Motor neuron (in vitro differentiated cells): ENCODE results near the gene TSPAN31. TPM values are rescaled to one million over a fixed set of nuclear protein-coding genes. Genes with fewer than 3 reads are reported as not detected.

Experiments
- ATAC-seq, 8 experiments: fragments of 200-7000 bp; cut with Tn5 transposase; replicated peaks in 6 of 8; 2 replicates each; pipeline ENCODE4 v1.8.0; 2021; ENCODE audit warnings: mild to moderate bottlenecking in 8 of 8, moderate library complexity in 8 of 8
- H3K27ac ChIP-seq, 2 donors: fragments of 250-450 bp; sonication (Bioruptor Pico); 2 replicates each; pipeline ENCODE4 v1.9.0; 2021; ENCODE audit warnings: antibody characterized with exemption in 2 of 2, mild to moderate bottlenecking in 2 of 2, moderate library complexity in 1 of 2
- H3K4me1 ChIP-seq, 2 donors: fragments of 250-450 bp; sonication (Bioruptor Pico); replicated peaks in 1 of 2; 2 replicates each; pipeline ENCODE4 v1.6.1; 2021; ENCODE audit warnings: antibody characterized with exemption in 2 of 2, mild to moderate bottlenecking in 2 of 2, moderate library complexity in 1 of 2
- H3K4me3 ChIP-seq, 5 donors: fragments of 250-450 bp; sonication (Bioruptor Pico); 2 replicates each; pipeline ENCODE4 v1.9.0; 2021; ENCODE audit warnings: antibody characterized with exemption in 5 of 5, mild to moderate bottlenecking in 5 of 5, moderate library complexity in 4 of 5
- WGBS, 10 experiments: fragments of 450-650 bp; shearing (Covaris generic); methylation state at CpG; one replicate each; pipeline ENCODE4 v1.0.0; 2022; 5-methylcytosine and 5-hydroxymethylcytosine counted together
- in situ Hi-C, 9 experiments: fragments of 400-800 bp; cut with MboI; loops; one replicate each; pipeline ENCODE4 v1.15.0; 2021; ENCODE audit warnings: low sequenced_read_pairs in 9 of 9, low pct_unique_long_range_greater_than_20kb in 2 of 9; ENCODE audit not compliant: unreplicated experiment in 9 of 9
- total RNA-seq, 8 experiments: library from RNA; unstranded; fragments of 300-600 nt; gene quantifications; 2 replicates each; pipeline versions ENCODE4 v1.2.3 to v1.2.4, GENCODE V29; 2022

Gene TSPAN31
- total RNA-seq, 8 experiments from 2014 or later: 19.8 to 38.6 (median 24.4) TPM

DNA sequence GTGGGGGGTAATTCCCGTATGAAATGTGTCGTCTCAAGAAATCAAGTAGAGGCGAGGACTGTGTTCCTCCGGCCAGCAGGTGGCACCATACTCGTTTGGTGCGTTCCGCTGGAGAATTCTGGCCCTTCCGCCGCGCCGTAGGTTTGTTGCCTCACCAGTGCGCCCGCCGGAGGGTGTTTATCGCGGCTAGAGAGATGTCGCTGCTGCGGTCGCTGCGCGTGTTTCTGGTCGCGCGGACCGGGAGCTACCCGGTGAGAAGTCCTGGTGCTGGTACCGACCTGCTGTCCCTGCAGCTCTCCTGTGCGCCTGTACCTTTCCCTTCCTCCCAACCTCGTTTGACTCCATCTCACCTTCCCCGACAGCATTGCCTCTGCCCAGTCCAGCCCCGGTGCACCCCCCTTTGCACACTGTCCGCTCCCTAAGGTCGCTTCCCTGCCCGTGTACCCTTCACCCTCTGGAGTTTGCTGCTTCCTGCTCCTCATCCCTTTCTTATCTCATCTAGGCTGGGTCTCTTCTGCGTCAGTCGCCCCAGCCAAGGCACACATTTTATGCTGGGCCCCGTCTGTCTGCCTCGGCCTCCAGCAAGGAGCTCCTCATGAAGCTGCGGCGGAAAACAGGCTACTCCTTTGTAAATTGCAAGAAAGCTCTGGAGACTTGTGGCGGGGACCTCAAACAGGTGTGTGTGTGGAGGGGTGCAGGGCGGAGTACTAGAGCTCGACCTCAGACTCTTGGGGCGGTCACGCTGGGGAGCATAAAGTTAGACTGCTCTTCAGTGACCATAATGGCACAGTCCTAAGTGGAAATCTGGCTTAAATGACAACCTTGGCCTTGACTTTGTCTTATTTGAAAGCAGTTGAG lies 38.0 kb downstream of the TSPAN31 start, which contains the start of gene TSFM:
TSS of gene TSFM (plus strand) at position 180 of the 858 bp plus-strand sequence. CDS start at position 195, 15 bp downstream.
- in situ Hi-C loops: no loop called here

DNA sequence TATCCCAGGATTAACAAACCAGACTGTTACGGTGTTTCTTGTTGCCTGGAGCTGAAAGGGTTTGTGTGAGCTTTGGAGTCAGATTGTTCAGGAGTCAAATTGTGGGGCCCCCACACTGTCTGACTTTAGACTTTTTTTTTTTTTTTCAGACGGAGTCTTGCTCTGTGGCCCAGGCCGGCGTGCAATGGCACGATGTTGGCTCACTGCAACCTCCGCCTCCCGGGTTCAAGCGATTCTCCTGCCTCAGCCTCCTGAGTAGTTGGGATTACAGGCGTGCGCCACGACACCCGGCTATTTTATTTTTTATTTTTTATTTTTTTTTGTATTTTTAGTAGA lies 38.6 kb downstream of the TSPAN31 start:
- ATAC-seq: no peak
- 40 to 90% (median 82%) methylated on average over 1 to 12 of the region's 12 CpGs; no CpG with 5 or more reads in 4 of the 10 experiments for WGBS, 10 experiments
- in situ Hi-C loops: no loop called here
- H3K27ac ChIP-seq: no peak overlapping the region
- H3K4me3 ChIP-seq: peak overlapping the region; percentile 62 to 97 (median 73)
- peaks cover 4 to 9% of the 10 kb centered on the region in 2 donors for H3K4me1 ChIP-seq

More for the DNA sequence above, 38.0 kb downstream of the TSPAN31 start, which contains the start of gene TSFM:
- peak within 1 kb of the TSS; percentile 29 to 54 for H3K27ac ChIP-seq
- peak; percentile 86 to 96 (median 90) for ATAC-seq
- peaks cover 4 to 9% of the 10 kb centered on the region in 2 donors for H3K4me1 ChIP-seq
- 0 to 18% (median 0%) methylated on average over 2 to 33 of the region's 45 CpGs; no CpG with 5 or more reads in 1 of the 10 experiments for WGBS, 10 experiments
- H3K4me3 ChIP-seq: peak within 1 kb of the TSS; percentile 62 to 97 (median 73)

DNA sequence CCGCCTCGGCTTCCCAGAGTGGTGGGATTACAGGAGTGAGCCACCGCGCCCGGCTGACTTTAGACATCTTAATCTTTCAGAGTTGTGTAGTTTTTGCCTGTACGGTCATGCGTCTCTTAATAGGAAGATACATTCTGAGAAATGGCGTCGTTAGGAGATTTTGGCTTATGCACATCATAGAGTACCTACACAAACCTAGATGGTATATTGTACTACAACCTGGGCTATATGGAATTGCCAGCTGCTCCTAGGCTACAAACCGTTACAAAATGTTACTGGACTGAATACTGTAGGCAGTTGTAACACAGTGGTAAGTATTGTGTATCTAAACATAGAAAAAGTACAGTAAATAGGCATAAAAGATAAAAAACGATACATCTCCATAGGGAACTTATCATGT lies 39.0 kb downstream of the TSPAN31 start:
- no peak for ATAC-seq
- Histone ChIP-seq H3K27ac (no peak overlapping the region), H3K4me1 (peaks cover 4 to 9% of the 10 kb centered on the region in 2 donors), H3K4me3 (peak overlapping the region in 4 of 5 donors; percentile 62 to 97 (median 71))
- in situ Hi-C loops: no loop called here
- WGBS, 10 experiments: 75 to 100% (median 83%) methylated on average over 1 to 8 of the region's 11 CpGs; no CpG with 5 or more reads in 1 of the 10 experiments

DNA sequence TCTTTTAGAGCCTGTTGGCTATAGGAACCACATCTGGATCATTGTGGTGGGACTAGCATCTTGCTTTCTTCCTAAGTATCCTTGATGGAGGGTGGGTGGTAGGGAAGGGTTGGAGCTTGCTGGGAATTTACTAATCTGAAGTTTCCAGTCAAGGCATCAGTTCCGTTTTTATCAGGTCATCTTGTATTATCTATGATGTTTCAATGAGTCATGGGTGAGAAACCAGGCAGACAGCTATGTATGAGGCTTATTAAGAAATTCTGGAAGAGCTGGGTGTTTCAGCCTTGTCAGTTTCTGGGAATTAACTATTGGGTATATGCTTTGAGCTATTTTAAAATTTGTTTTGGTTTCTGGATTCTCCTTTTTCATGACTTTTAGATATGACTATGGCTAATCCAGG lies 49.1 kb downstream of the TSPAN31 start:
- in situ Hi-C loops: no loop called here
- no peak overlapping the region for H3K27ac ChIP-seq

DNA sequence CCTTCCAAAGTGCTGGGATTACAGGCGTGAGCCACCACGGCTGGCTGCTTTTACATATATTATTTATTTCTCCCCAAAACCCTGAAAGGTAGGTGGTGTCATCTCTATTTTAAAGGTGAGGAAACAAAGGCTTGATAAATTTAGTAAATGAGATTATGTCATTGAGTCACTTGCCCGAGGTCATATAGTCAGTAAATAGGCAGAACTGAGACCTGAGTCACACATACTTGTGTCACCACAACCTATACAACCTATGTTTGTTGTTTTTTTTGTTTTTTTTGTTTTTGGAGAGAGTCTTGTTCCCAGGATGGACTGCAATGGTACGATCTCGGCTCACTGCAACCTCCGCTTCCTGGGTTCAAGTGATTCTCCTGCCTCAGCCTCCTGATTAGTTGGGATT lies 50.5 kb downstream of the TSPAN31 start:
- Histone ChIP-seq H3K4me3 (no peak overlapping the region), H3K4me1 (no peaks in the 10 kb centered on the region), H3K27ac (no peak overlapping the region)
- in situ Hi-C loops: no loop called here
- ATAC-seq: no peak
- 90 to 100% (median 97%) methylated on average over 1 to 5 of the region's 6 CpGs; no CpG with 5 or more reads in 4 of the 10 experiments for WGBS, 10 experiments

More for the DNA sequence above, 49.1 kb downstream of the TSPAN31 start:
- ATAC-seq: peak in 2 of 8 experiments; percentile 95 to 96
- H3K4me1 ChIP-seq: no peaks in the 10 kb centered on the region
- WGBS, 10 experiments: 0 to 100% (median 47%) methylated on average over 1 of the region's 1 CpG; no CpG with 5 or more reads in 4 of the 10 experiments
- no peak overlapping the region for H3K4me3 ChIP-seq

DNA sequence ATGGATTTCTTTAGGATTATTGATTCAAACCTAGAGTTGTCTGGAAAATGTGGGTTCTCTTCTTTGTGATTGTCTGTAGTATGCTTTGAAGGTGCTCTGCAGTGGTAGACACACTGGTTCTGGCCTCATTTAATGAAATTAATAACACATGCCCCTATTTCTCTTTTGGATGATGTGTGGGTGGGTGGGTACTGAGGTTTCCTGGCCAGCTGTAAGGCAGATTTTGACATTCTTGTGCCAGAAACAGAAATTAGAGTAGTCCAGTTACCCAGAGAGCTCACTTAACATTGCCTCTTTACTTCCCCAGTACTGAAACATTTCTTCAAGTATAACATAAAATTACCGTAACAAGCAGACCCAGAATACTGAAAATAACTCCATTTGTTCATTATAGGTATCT lies 52.2 kb downstream of the TSPAN31 start:
- no peak for ATAC-seq
- 83 to 100% (median 100%) methylated on average over 1 of the region's 1 CpG; no CpG with 5 or more reads in 4 of the 10 experiments for WGBS, 10 experiments
- in situ Hi-C loops: no loop called here
- no peak overlapping the region for H3K4me3 ChIP-seq
- no peak overlapping the region for H3K27ac ChIP-seq
- no peaks in the 10 kb centered on the region for H3K4me1 ChIP-seq

DNA sequence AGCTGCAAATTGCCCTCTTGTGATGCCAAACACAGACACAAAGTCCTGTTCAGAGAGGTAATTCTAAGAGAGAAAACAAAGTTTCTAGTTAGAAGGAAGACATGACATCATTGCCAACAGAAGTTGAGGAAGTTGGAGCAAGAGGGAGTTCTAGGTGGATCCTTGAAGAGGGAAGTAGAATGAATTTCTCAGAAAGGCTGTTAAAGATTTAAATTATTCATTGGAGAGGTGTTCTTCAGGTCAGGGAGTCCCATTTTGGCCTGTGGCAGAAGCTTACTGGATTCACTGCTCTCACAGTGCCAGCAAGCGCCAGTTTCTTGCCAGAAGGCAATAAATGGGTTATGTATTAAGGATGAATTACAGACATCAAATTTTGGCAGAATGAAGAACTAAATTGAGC lies 53.1 kb downstream of the TSPAN31 start:
- in situ Hi-C loops: no loop called here
- no peak overlapping the region for H3K27ac ChIP-seq
- H3K4me1 ChIP-seq: no peaks in the 10 kb centered on the region
- 83 to 100% (median 96%) methylated on average over 1 of the region's 1 CpG; no CpG with 5 or more reads in 4 of the 10 experiments for WGBS, 10 experiments
- H3K4me3 ChIP-seq: no peak overlapping the region
- ATAC-seq: no peak

Other genes starting within 250 kb of the TSPAN31 start
- 100 to 1,000 TPM in 5 of 8 experiments, 10 to 100 TPM in 3; 31.9 to 244 (median 136) TPM for gene DDIT3, start 224.5 kb upstream of the TSPAN31 start, total RNA-seq
- gene MBD6, start 222.2 kb upstream of the TSPAN31 start, total RNA-seq: 10 to 100 TPM in 4 of 8 experiments, 1 to 10 TPM in 4; 5.5 to 37.5 (median 9.7) TPM
- 100 to 1,000 TPM; 104 to 184 (median 161) TPM for gene DCTN2, start 197.8 kb upstream of the TSPAN31 start, total RNA-seq
- 100 to 1,000 TPM in 1 of 8 experiments, 10 to 100 TPM in 4, 1 to 10 TPM in 2, under 1 TPM in 1; 0.91 to 111 (median 60.5) TPM for gene KIF5A, start 195.0 kb upstream of the TSPAN31 start, total RNA-seq
- 10 to 100 TPM; 12.5 to 29.4 (median 21.4) TPM for gene PIP4K2C, start 153.8 kb upstream of the TSPAN31 start, total RNA-seq
- 10 to 100 TPM in 7 of 8 experiments, 1 to 10 TPM in 1; 2.8 to 79.9 (median 62.7) TPM for gene DTX3, start 140.2 kb upstream of the TSPAN31 start, total RNA-seq
- 10 to 100 TPM; 16.1 to 28.5 (median 17.9) TPM for gene ARHGEF25, start 133.6 kb upstream of the TSPAN31 start, total RNA-seq
- gene B4GALNT1, start 111.8 kb upstream of the TSPAN31 start, total RNA-seq: 10 to 100 TPM in 5 of 8 experiments, 1 to 10 TPM in 1, under 1 TPM in 2; 0.61 to 34.3 (median 19.4) TPM
- gene OS9, start 50.9 kb upstream of the TSPAN31 start, total RNA-seq: 100 to 1,000 TPM in 6 of 8 experiments, 10 to 100 TPM in 2; 94.0 to 297 (median 134) TPM
- gene AGAP2, start 6.3 kb upstream of the TSPAN31 start, total RNA-seq: 10 to 100 TPM in 4 of 8 experiments, 1 to 10 TPM in 2, under 1 TPM in 2; 0.31 to 13.8 (median 8.8) TPM
- gene CDK4, start 7.3 kb downstream of the TSPAN31 start, total RNA-seq: 100 to 1,000 TPM in 4 of 8 experiments, 10 to 100 TPM in 4; 43.4 to 146 (median 95.5) TPM
- 10 to 100 TPM in 7 of 8 experiments, 1 to 10 TPM in 1; 1.7 to 23.0 (median 17.0) TPM for gene MARCHF9, start 10.1 kb downstream of the TSPAN31 start, total RNA-seq
- 1 to 10 TPM in 5 of 8 experiments, under 1 TPM in 3; 0.76 to 3.5 (median 1.6) TPM for gene CYP27B1, start 22.0 kb downstream of the TSPAN31 start, total RNA-seq
- 10 to 100 TPM in 7 of 8 experiments, 1 to 10 TPM in 1; 8.6 to 33.2 (median 15.8) TPM for gene METTL1, start 27.1 kb downstream of the TSPAN31 start, total RNA-seq
- 10 to 100 TPM in 3 of 8 experiments, 1 to 10 TPM in 5; 1.5 to 15.0 (median 6.6) TPM for gene EEF1AKMT3, start 27.6 kb downstream of the TSPAN31 start, total RNA-seq
- gene TSFM, start 37.7 kb downstream of the TSPAN31 start, total RNA-seq: 10 to 100 TPM; 15.2 to 39.7 (median 24.3) TPM
- gene AVIL, start 73.7 kb downstream of the TSPAN31 start, total RNA-seq: 10 to 100 TPM in 1 of 8 experiments, 1 to 10 TPM in 7; 2.2 to 15.2 (median 4.5) TPM
- gene CTDSP2, start 101.7 kb downstream of the TSPAN31 start, total RNA-seq: 10 to 100 TPM; 22.2 to 85.0 (median 36.1) TPM
- gene ATP23, start 196.5 kb downstream of the TSPAN31 start, total RNA-seq: 10 to 100 TPM in 1 of 8 experiments, 1 to 10 TPM in 7; 3.4 to 17.2 (median 6.2) TPM